Lower lobe of right lung (tissue), 2 donors: ENCODE results near the gene KCNG1. TPM values are rescaled to one million over a fixed set of nuclear protein-coding genes. Genes with fewer than 3 reads are reported as not detected.
A peak's percentile ranks its signal among the peaks of the same experiment; 100 is the strongest.

ENCODE experiments used
- ATAC-seq, 2 donors: fragments of 200-7000 bp; cut with Tn5 transposase; one replicate each; pipeline ENCODE4 v1.9.1; 2020 to 2022; ENCODE audit warnings: mild to moderate bottlenecking in 2 of 2, moderate library complexity in 2 of 2
- DNase-seq: peaks from one replicate; pipeline ENCODE4 v3.0.0-alpha.2; 2020
- H3K27ac ChIP-seq: fragments of 200-600 bp; one replicate; pipeline ENCODE4 v1.8.0; 2022
- H3K27me3 ChIP-seq: fragments of 200-600 bp; one replicate; pipeline ENCODE4 v1.8.0; 2022; ENCODE audit warnings: low read depth
- H3K36me3 ChIP-seq: fragments of 200-600 bp; one replicate; pipeline ENCODE4 v1.8.0; 2022; ENCODE audit warnings: mild to moderate bottlenecking
- H3K4me1 ChIP-seq: fragments of 200-600 bp; one replicate; pipeline ENCODE4 v1.8.0; 2022
- H3K4me3 ChIP-seq: fragments of 200-600 bp; one replicate; pipeline ENCODE4 v1.8.0; 2022; ENCODE audit warnings: mild to moderate bottlenecking
- H3K9me3 ChIP-seq: fragments of 200-600 bp; one replicate; pipeline ENCODE4 v1.8.0; 2022
- CTCF ChIP-seq: fragments of 200-600 bp; IDR thresholded peaks from one replicate; pipeline ENCODE4 v1.8.0; 2022; ENCODE audit warnings: antibody characterized with exemption, mild to moderate bottlenecking
- intact Hi-C: fragments of 100-400 bp; cut with DNase I; formaldehyde crosslinking; loops from one replicate; pipeline ENCODE4 v1.11.0; 2022
- long read RNA-seq: library from polyadenylated mRNA; unstranded; transcript quantifications from one replicate; pipeline ENCODE4 v2.0.0, GENCODE V29; 2021
- total RNA-seq: library from RNA; stranded (reverse); fragmentation: NEBNext Ultra II Directional; extraction: Animal tissue kit (Norgen Biotek cat#: 25700); gene quantifications from one replicate; pipeline ENCODE4 v1.2.1, GENCODE V29; 2021
- donor health status: DM: no; HTN: yes; CAD: no; lungs with severe emphysema.

KCNG1 gene
- not detected for total RNA-seq
- long read RNA-seq, partial matches to known transcripts: 0 of 1 reads
- long read RNA-seq, other reads (novel, unspliced or antisense): 1 of 1 reads

GRCh38 chr20:51022803-51023616 is at the start of gene KCNG1:
KCNG1 (minus strand) TSS chr20:51023107; CDS start chr20:51010338, 12,769 bp downstream.
- peaks cover 15% of the 10 kb centered on the region for H3K4me1 ChIP-seq
- H3K36me3 ChIP-seq: no peaks in the 10 kb centered on the region
- H3K4me3 ChIP-seq: peak within 1 kb of the TSS; percentile 48
- intact Hi-C loops: no loop called here
- DNase-seq (peak; percentile 59), ATAC-seq (peak; percentile 90 to 94)
- H3K9me3 ChIP-seq: no peaks in the 10 kb centered on the region
- no peak within 1 kb of the TSS for H3K27ac ChIP-seq
- no peak for TF ChIP-seq CTCF
- peaks cover 74% of the 10 kb centered on the region for H3K27me3 ChIP-seq

- Histone ChIP-seq H3K27ac (no peak overlapping the region), H3K4me3 (no peak overlapping the region), H3K9me3 (no peaks in the 10 kb centered on the region), H3K36me3 (no peaks in the 10 kb centered on the region), H3K4me1 (no peaks in the 10 kb centered on the region), H3K27me3 (peaks cover 53% of the 10 kb centered on the region)
- DNase-seq (no peak), ATAC-seq (no peak)
- no peak for TF ChIP-seq CTCF
- intact Hi-C loops: no loop called here
Observed at GRCh38 chr20:51070621-51071020, 47.7 kb upstream of the KCNG1 start.

- Histone ChIP-seq H3K9me3 (no peaks in the 10 kb centered on the region), H3K27ac (no peak overlapping the region), H3K36me3 (no peaks in the 10 kb centered on the region), H3K4me1 (no peaks in the 10 kb centered on the region), H3K4me3 (no peak overlapping the region), H3K27me3 (peaks cover 45% of the 10 kb centered on the region)
- intact Hi-C loops: no loop called here
- no peak for TF ChIP-seq CTCF
- ATAC-seq: no peak
- DNase-seq: no peak
Observed at GRCh38 chr20:51067792-51068191, 44.9 kb upstream of the KCNG1 start.

- H3K36me3 ChIP-seq: no peaks in the 10 kb centered on the region
- ATAC-seq (no peak), DNase-seq (no peak)
- H3K27me3 ChIP-seq: peaks cover 35% of the 10 kb centered on the region
- intact Hi-C loops: no loop called here
- no peaks in the 10 kb centered on the region for H3K4me1 ChIP-seq
- H3K9me3 ChIP-seq: no peaks in the 10 kb centered on the region
- no peak overlapping the region for H3K27ac ChIP-seq
- no peak for TF ChIP-seq CTCF
- H3K4me3 ChIP-seq: no peak overlapping the region
Observed at GRCh38 chr20:51065615-51066014, 42.7 kb upstream of the KCNG1 start.

- Histone ChIP-seq H3K36me3 (no peaks in the 10 kb centered on the region), H3K27ac (no peak overlapping the region), H3K27me3 (peaks cover 30% of the 10 kb centered on the region), H3K9me3 (no peaks in the 10 kb centered on the region), H3K4me3 (no peak overlapping the region), H3K4me1 (no peaks in the 10 kb centered on the region)
- DNase-seq: no peak
- no peak for TF ChIP-seq CTCF
- intact Hi-C loops: no loop called here
- no peak for ATAC-seq
Observed at GRCh38 chr20:51064137-51064536, 41.2 kb upstream of the KCNG1 start.
